Suppressor macrophage treated with lipopolysaccharide for 1 hour (primary cell): ENCODE results near the gene HOXA9.

Experiments used
- DNase-seq, 3 donors: peaks; one replicate each; pipeline ENCODE4 v3.0.0-alpha.2; 2020 to 2022

Gene HOXA9

GRCh38 chr7:27165089-27165995, at the start of gene HOXA9:
TSS of gene HOXA9 (minus strand) at chr7:27165537. CDS start at chr7:27165457, 80 bp downstream.
- peak; percentile 88 to 90 (median 89) for DNase-seq

- no peak for DNase-seq
Observed at GRCh38 chr7:27214239-27214950, 49.1 kb upstream of the HOXA9 start.

- DNase-seq = no peak
Observed at GRCh38 chr7:27213433-27214238, 48.3 kb upstream of the HOXA9 start.

- no peak for DNase-seq
Observed at GRCh38 chr7:27212497-27213432, 47.4 kb upstream of the HOXA9 start.

GRCh38 chr7:27211764-27212204, 46.4 kb upstream of the HOXA9 start:
- DNase-seq = no peak

- DNase-seq = no peak
Observed at GRCh38 chr7:27211084-27211446, 45.7 kb upstream of the HOXA9 start.

- peak; percentile 65 to 76 (median 74) for DNase-seq
Observed at GRCh38 chr7:27210441-27211083, 45.2 kb upstream of the HOXA9 start.

- DNase-seq = no peak
Observed at GRCh38 chr7:27209933-27210440, 44.6 kb upstream of the HOXA9 start.

GRCh38 chr7:27208998-27209397, 43.7 kb upstream of the HOXA9 start:
- no peak for DNase-seq

GRCh38 chr7:27207348-27207985, 42.1 kb upstream of the HOXA9 start:
- DNase-seq = no peak

GRCh38 chr7:27205325-27206280, 40.3 kb upstream of the HOXA9 start:
- no peak for DNase-seq

GRCh38 chr7:27204851-27205322, 39.5 kb upstream of the HOXA9 start:
- DNase-seq = peak in 1 of 3 donors; percentile 55

GRCh38 chr7:27203964-27204594, 38.7 kb upstream of the HOXA9 start:
- no peak for DNase-seq

- no peak for DNase-seq
Observed at GRCh38 chr7:27203365-27203953, 38.1 kb upstream of the HOXA9 start.

- no peak for DNase-seq
Observed at GRCh38 chr7:27202862-27203134, 37.5 kb upstream of the HOXA9 start.

- no peak for DNase-seq
Observed at GRCh38 chr7:27202018-27202861, 36.9 kb upstream of the HOXA9 start.

- DNase-seq = no peak
Observed at GRCh38 chr7:27201580-27202017, 36.3 kb upstream of the HOXA9 start.
